Cardiac fibroblast (primary cell): Measurements from ENCODE around the gene MIPOL1.

Source experiments
- DNase-seq, 2 donors: peaks; one replicate each; pipeline versions ENCODE4 v3.0.0 to v3.0.0-alpha.2; 2010; ENCODE audit warnings: low read depth in 2 of 2
- H3K4me3 ChIP-seq, 2 donors: replicated peaks in 1 of 2; 1 replicate in 1 of 2; 2 replicates in 1 of 2; pipeline ENCODE4 v1.5.1; 2011; ENCODE audit warnings: low read depth in 2 of 2, low read length in 2 of 2, mild to moderate bottlenecking in 2 of 2, moderate library complexity in 1 of 2
- CTCF ChIP-seq: IDR thresholded peaks from one replicate; pipeline ENCODE4 v1.5.1; 2011; ENCODE audit warnings: low read depth, mild to moderate bottlenecking, low read length, inconsistent platforms

The MIPOL1 gene

GRCh38 chr14:37434867-37435266, 237.1 kb downstream of the MIPOL1 start:
- no peak for DNase-seq
- no peak overlapping the region for H3K4me3 ChIP-seq
- no peak for TF ChIP-seq CTCF

- no peak for DNase-seq
- no peak overlapping the region for H3K4me3 ChIP-seq
- TF ChIP-seq CTCF, result no peak
Measured at GRCh38 chr14:37436519-37436918, 238.8 kb downstream of the MIPOL1 start.

GRCh38 chr14:37437490-37437889, 239.8 kb downstream of the MIPOL1 start:
- TF ChIP-seq CTCF, result no peak
- no peak overlapping the region for H3K4me3 ChIP-seq

GRCh38 chr14:37438444-37438843, 240.7 kb downstream of the MIPOL1 start:
- no peak for TF ChIP-seq CTCF
- DNase-seq, result no peak
- H3K4me3 ChIP-seq, result no peak overlapping the region

More at GRCh38 chr14:37437490-37437889, 239.8 kb downstream of the MIPOL1 start:
- no peak for DNase-seq

- TF ChIP-seq CTCF, result no peak
- DNase-seq, result no peak
- no peak overlapping the region for H3K4me3 ChIP-seq
Measured at GRCh38 chr14:37443461-37443860, 245.7 kb downstream of the MIPOL1 start.

GRCh38 chr14:37447883-37448391, 250.2 kb downstream of the MIPOL1 start:
- H3K4me3 ChIP-seq, result no peak overlapping the region
- no peak for TF ChIP-seq CTCF
- DNase-seq, result no peak

- H3K4me3 ChIP-seq, result no peak overlapping the region
- no peak for DNase-seq
- no peak for TF ChIP-seq CTCF
Measured at GRCh38 chr14:37452323-37452722, 254.6 kb downstream of the MIPOL1 start.
